Activated naive CD4-positive, alpha-beta T cell treated with anti-CD3 and anti-CD28 coated beads for 36 hours (primary cell): Measurements from ENCODE around the gene ATP10A. TPM values are rescaled to one million over a fixed set of nuclear protein-coding genes. Genes with fewer than 3 reads are reported as not detected.

Experiments used
- CTCF ChIA-PET: fragments of 350-600 bp; sonication (Branson Sonifier 250); formaldehyde crosslinking; loops from one replicate; lab custom pipeline; 2021; ENCODE audit warnings: antibody characterized with exemption; lab: Charles Lee
- DNase-seq: peaks from one replicate; pipeline ENCODE4 v3.0.0-alpha.2; 2020
- H3K27ac Mint-ChIP-seq: one replicate; pipeline ENCODE4 v1.8.0; 2021; ENCODE audit warnings: mild to moderate bottlenecking, mixed read lengths
- H3K27me3 Mint-ChIP-seq: one replicate; pipeline ENCODE4 v1.8.0; 2021; ENCODE audit warnings: low read depth, mixed read lengths
- H3K36me3 Mint-ChIP-seq: one replicate; pipeline ENCODE4 v1.8.0; 2021; ENCODE audit warnings: low read depth, mixed read lengths
- H3K4me1 Mint-ChIP-seq: one replicate; pipeline ENCODE4 v1.8.0; 2021; ENCODE audit warnings: low read depth, mixed read lengths
- H3K4me3 Mint-ChIP-seq: one replicate; pipeline ENCODE4 v1.8.0; 2021; ENCODE audit warnings: mild to moderate bottlenecking, moderate library complexity, mixed read lengths
- H3K9me3 Mint-ChIP-seq: one replicate; pipeline ENCODE4 v1.8.0; 2021; ENCODE audit warnings: mixed read lengths
- intact Hi-C: fragments of 100-400 bp; cut with micrococcal nuclease; formaldehyde crosslinking; loops from one replicate; pipeline ENCODE4 v1.15.1; 2023
- total RNA-seq, 2 experiments: library from RNA; stranded (reverse); gene quantifications; one replicate each; pipeline ENCODE4 v1.2.3, GENCODE V29; 2021

Gene ATP10A, protein sequence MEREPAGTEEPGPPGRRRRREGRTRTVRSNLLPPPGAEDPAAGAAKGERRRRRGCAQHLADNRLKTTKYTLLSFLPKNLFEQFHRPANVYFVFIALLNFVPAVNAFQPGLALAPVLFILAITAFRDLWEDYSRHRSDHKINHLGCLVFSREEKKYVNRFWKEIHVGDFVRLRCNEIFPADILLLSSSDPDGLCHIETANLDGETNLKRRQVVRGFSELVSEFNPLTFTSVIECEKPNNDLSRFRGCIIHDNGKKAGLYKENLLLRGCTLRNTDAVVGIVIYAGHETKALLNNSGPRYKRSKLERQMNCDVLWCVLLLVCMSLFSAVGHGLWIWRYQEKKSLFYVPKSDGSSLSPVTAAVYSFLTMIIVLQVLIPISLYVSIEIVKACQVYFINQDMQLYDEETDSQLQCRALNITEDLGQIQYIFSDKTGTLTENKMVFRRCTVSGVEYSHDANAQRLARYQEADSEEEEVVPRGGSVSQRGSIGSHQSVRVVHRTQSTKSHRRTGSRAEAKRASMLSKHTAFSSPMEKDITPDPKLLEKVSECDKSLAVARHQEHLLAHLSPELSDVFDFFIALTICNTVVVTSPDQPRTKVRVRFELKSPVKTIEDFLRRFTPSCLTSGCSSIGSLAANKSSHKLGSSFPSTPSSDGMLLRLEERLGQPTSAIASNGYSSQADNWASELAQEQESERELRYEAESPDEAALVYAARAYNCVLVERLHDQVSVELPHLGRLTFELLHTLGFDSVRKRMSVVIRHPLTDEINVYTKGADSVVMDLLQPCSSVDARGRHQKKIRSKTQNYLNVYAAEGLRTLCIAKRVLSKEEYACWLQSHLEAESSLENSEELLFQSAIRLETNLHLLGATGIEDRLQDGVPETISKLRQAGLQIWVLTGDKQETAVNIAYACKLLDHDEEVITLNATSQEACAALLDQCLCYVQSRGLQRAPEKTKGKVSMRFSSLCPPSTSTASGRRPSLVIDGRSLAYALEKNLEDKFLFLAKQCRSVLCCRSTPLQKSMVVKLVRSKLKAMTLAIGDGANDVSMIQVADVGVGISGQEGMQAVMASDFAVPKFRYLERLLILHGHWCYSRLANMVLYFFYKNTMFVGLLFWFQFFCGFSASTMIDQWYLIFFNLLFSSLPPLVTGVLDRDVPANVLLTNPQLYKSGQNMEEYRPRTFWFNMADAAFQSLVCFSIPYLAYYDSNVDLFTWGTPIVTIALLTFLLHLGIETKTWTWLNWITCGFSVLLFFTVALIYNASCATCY (N-terminal part only)
- 10 to 100 TPM; 11.9 to 13.0 TPM for total RNA-seq

DNA sequence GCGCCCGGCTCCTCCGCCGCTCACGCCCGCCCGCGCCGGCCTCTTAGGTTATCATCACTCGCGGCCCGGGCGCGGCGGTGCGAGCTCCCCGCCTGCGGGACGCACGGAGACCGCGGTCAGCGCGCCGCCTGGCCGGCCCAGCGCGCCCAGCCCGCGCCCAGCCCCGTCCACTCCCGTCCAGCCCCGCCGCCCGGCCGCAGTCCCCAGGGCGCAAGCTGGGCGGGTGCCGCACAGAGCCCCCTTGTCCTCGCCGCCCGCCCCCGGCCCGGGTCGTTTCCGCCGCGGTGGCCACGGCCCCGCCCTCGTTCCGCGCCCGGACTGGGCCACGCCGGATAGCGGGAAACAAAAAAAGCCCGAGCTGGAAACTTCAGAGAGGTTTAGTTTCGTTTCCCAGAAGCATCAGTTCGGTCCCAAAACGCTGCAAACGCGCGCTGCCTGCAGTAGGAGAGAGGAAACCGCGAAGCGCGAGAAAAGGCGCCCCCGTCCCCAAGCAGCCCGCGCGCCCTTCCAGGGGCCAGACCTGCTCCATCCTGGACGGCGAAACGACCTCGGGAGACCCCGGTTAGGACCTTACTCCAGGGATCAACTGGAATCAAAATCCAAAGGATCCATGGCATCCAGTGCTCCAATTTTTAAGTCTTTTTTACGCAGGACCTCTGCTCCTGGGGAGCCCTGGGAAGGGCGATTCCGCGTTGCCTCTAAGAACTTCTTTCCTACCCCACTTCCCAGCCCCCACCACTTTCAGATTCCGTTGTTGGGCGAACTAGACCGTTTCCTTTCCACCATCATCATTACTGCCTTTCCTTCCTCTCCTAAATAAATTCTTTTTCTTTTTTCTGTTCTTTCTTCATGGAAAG, at the start of gene ATP10A:
Gene ATP10A, minus strand, starts transcription at position 217 of the 857 bp plus-strand sequence. CDS start 231 bp downstream, outside the sequence.
- DNase-seq: peak; percentile 68
- Mint-ChIP-seq H3K27me3 (no peaks in the 10 kb centered on the region), H3K4me3 (peak within 1 kb of the TSS; percentile 94), H3K36me3 (peaks cover 23% of the 10 kb centered on the region), H3K4me1 (peaks cover 29% of the 10 kb centered on the region), H3K27ac (peak within 1 kb of the TSS; percentile 97), H3K9me3 (no peaks in the 10 kb centered on the region)
- intact Hi-C loops: loop anchor here (2.0 to 5.0 kb wide), 2 partner anchors 41 to 126 kb away; no protein-coding TSS in a partner anchor
- CTCF ChIA-PET: interaction anchor here (1.1 to 3.8 kb wide), 4 partner anchors 15 to 70 kb away, joined by 3 to 22 read pairs (median 12); no protein-coding TSS in a partner anchor

GRCh38 chr15:25912035-25912434, 48.9 kb upstream of the ATP10A start:
- CTCF ChIA-PET: interaction anchor here (0.7 to 1.2 kb wide), 2 partner anchors 21 to 23 kb away, joined by 3 read pairs; no protein-coding TSS in a partner anchor
- peaks cover 1% of the 10 kb centered on the region for H3K9me3 Mint-ChIP-seq
- H3K27ac Mint-ChIP-seq: no peak overlapping the region
- no peaks in the 10 kb centered on the region for H3K36me3 Mint-ChIP-seq
- H3K4me1 Mint-ChIP-seq: no peaks in the 10 kb centered on the region
- DNase-seq: no peak
- H3K4me3 Mint-ChIP-seq: no peak overlapping the region
- intact Hi-C loops: no loop called here
- no peaks in the 10 kb centered on the region for H3K27me3 Mint-ChIP-seq

DNA sequence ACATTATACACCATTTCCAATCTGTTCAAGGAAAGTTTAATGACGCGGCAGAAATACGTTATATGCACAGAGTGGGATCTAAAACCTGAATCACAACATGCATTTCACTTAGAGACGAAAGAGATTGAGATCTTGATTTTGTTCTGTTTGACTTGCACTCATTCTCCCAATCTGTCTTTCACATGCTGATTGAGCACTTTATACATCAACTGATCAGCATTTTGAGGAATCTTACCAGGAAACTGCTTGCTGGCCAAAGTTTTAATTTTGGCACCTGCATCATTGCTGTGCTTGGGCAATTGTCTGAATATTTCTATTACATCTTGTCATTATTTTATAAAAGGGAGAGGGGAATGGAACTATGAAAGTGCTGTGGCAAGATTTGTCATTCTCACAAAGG, 47.7 kb upstream of the ATP10A start:
- no peak overlapping the region for H3K4me3 Mint-ChIP-seq
- H3K27ac Mint-ChIP-seq: no peak overlapping the region
- DNase-seq: no peak
- no peaks in the 10 kb centered on the region for H3K27me3 Mint-ChIP-seq
- CTCF ChIA-PET: interaction anchor here (1.1 kb wide), 1 partner anchor 23 kb away, joined by 3 read pairs; no protein-coding TSS in a partner anchor
- peaks cover 1% of the 10 kb centered on the region for H3K9me3 Mint-ChIP-seq
- no peaks in the 10 kb centered on the region for H3K4me1 Mint-ChIP-seq
- no peaks in the 10 kb centered on the region for H3K36me3 Mint-ChIP-seq
- intact Hi-C loops: no loop called here

DNA sequence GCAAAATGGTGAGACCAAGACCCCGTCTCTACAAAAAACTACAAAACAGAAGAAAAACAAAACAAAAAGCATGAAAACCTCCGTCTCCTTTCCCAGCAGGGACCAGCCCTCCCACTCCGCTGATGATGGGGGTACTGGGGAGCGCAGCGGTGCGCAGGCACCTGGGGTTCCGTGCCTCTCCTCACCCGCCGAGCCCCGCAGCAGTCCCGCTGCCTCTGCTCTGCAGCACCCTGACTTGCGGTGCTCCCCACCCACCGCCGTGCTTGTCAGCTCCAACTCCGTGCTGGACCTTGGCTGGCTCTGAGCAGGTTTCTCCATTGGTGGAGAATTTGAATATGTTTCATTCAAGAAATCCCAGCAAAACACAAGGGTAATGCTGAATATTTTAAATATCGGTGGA, 46.7 kb upstream of the ATP10A start:
- no peak overlapping the region for H3K4me3 Mint-ChIP-seq
- CTCF ChIA-PET: no interaction called here
- no peak for DNase-seq
- H3K9me3 Mint-ChIP-seq: peaks cover 1% of the 10 kb centered on the region
- no peaks in the 10 kb centered on the region for H3K36me3 Mint-ChIP-seq
- no peaks in the 10 kb centered on the region for H3K27me3 Mint-ChIP-seq
- peaks cover 6% of the 10 kb centered on the region for H3K4me1 Mint-ChIP-seq
- H3K27ac Mint-ChIP-seq: no peak overlapping the region
- intact Hi-C loops: no loop called here

DNA sequence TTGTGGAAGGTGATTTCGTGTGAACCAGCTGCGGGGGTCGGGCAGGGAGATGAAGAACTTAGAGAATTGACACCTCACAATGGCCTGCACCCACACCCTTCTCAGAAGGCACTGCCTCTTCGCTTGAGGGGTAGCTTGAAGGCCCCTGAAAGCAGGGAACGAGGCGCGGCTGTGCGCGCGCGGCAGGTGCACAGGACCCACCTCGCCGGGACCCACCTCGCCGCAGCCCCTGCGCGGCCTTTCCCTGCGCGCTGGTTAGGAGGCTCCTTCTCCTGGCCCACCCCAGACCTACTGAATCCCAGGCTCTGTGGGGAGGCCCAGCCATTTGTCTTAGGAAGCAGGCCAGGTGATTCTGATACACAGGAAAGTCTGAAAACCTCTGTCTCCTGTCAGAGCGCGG, 46.2 kb upstream of the ATP10A start:
- CTCF ChIA-PET: no interaction called here
- intact Hi-C loops: no loop called here
- H3K36me3 Mint-ChIP-seq: no peaks in the 10 kb centered on the region
- no peaks in the 10 kb centered on the region for H3K27me3 Mint-ChIP-seq
- no peak overlapping the region for H3K4me3 Mint-ChIP-seq
- H3K9me3 Mint-ChIP-seq: peaks cover 1% of the 10 kb centered on the region
- no peak overlapping the region for H3K27ac Mint-ChIP-seq
- no peak for DNase-seq
- H3K4me1 Mint-ChIP-seq: peaks cover 6% of the 10 kb centered on the region

DNA sequence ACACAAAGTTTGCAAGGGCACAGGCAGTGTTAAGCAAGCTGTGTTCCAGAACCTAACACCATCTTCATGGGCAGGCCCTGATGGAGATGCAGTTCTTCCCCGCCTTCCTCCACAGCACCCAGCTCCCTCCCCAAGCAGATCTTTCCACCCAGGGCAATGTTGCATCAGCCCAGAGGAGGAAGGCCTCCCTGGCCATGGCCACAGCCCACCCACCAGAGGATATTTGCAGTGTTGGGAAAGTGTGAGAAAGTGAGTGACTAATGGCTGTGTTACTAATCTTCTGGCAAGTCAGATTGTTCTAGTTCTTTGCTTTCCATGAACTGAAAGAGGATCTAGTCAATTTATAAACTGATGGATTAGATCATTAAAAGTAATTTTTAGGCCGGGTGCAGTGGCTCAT, 42.0 kb upstream of the ATP10A start:
- Mint-ChIP-seq H3K4me3 (no peak overlapping the region), H3K4me1 (peaks cover 16% of the 10 kb centered on the region), H3K9me3 (no peaks in the 10 kb centered on the region), H3K36me3 (no peaks in the 10 kb centered on the region), H3K27me3 (no peaks in the 10 kb centered on the region), H3K27ac (peak overlapping the region; percentile 22)
- peak; percentile 56 for DNase-seq
- intact Hi-C loops: loop anchor here (2.0 kb wide), 1 partner anchor 42 kb away; the partner anchor contains the start of gene ATP10A
- CTCF ChIA-PET: interaction anchor here (0.6 kb wide), 1 partner anchor 70 kb away, joined by 6 read pairs; no protein-coding TSS in a partner anchor

GRCh38 chr15:25903024-25903581, 40.0 kb upstream of the ATP10A start:
- no peaks in the 10 kb centered on the region for H3K27me3 Mint-ChIP-seq
- DNase-seq: no peak
- intact Hi-C loops: no loop called here
- no peaks in the 10 kb centered on the region for H3K36me3 Mint-ChIP-seq
- H3K4me3 Mint-ChIP-seq: no peak overlapping the region
- H3K9me3 Mint-ChIP-seq: no peaks in the 10 kb centered on the region
- H3K27ac Mint-ChIP-seq: no peak overlapping the region
- H3K4me1 Mint-ChIP-seq: peaks cover 16% of the 10 kb centered on the region
- CTCF ChIA-PET: no interaction called here

DNA sequence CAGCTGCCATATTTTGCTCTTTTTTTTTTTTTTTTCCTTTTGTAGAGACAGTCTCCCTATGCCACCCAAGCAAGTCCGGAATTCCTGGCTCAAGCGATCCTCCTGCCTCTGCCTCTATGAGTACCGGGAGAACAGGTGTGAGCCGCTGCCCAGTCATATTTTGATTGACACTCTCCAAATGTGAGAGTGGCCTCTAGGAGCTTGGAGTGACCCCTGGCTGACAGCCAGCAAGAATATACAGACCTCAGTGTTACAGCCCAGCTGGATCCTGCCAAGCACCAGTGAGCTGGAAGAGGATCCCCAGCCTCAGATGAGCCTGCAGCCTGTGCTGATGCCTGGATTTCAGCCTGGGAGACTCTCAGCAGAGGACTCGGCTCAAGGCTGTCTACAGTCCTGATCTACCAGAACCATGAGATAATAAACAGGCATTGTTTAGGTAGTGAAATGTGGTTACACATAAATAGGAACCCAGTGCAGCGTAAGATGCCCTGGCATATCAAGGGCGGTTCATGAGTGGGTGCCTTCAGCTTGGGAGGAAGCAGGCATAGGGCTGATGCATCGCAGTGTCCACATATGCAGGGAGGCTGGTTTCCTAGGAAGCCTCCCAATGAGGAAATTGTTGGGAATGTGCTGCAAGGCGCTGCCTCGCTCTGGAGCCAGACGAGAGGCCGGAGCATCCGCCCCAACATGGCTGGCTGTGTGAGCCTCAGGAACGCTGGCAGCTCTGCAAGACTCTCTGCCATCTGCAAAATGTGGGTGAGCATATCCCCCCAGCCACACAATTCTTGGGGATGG, 38.9 kb upstream of the ATP10A start:
- Mint-ChIP-seq H3K27ac (no peak overlapping the region), H3K27me3 (no peaks in the 10 kb centered on the region), H3K36me3 (no peaks in the 10 kb centered on the region), H3K4me1 (peaks cover 16% of the 10 kb centered on the region), H3K4me3 (no peak overlapping the region), H3K9me3 (no peaks in the 10 kb centered on the region)
- CTCF ChIA-PET: no interaction called here
- no peak for DNase-seq
- intact Hi-C loops: no loop called here

- no peak overlapping the region for H3K27ac Mint-ChIP-seq
- CTCF ChIA-PET: interaction anchor here (1.4 kb wide), 1 partner anchor 33 kb away, joined by 6 read pairs; no protein-coding TSS in a partner anchor
- no peak for DNase-seq
- intact Hi-C loops: no loop called here
- no peaks in the 10 kb centered on the region for H3K9me3 Mint-ChIP-seq
- no peaks in the 10 kb centered on the region for H3K27me3 Mint-ChIP-seq
- no peaks in the 10 kb centered on the region for H3K36me3 Mint-ChIP-seq
- no peak overlapping the region for H3K4me3 Mint-ChIP-seq
- H3K4me1 Mint-ChIP-seq: peaks cover 16% of the 10 kb centered on the region
Measured at GRCh38 chr15:25900901-25901300, 37.8 kb upstream of the ATP10A start.

GRCh38 chr15:25900431-25900830, 37.3 kb upstream of the ATP10A start:
- Mint-ChIP-seq H3K27me3 (no peaks in the 10 kb centered on the region), H3K9me3 (no peaks in the 10 kb centered on the region), H3K4me3 (no peak overlapping the region), H3K4me1 (peaks cover 16% of the 10 kb centered on the region), H3K36me3 (no peaks in the 10 kb centered on the region), H3K27ac (no peak overlapping the region)
- CTCF ChIA-PET: interaction anchor here (0.6 to 1.4 kb wide), 2 partner anchors 22 to 33 kb away, joined by 3 to 6 read pairs; no protein-coding TSS in a partner anchor
- no peak for DNase-seq
- intact Hi-C loops: no loop called here
